GM21723 (cell line): ENCODE results near the gene MUC5AC.
"Not testable (repeated sequence)": the region's sequence is repeated elsewhere in the genome, so short reads cannot be mapped to it uniquely, and the experiment has no call there.

ENCODE experiments used
- ATAC-seq: cut with Tn5 transposase; IDR thresholded peaks from one replicate; pipeline ENCODE4 v1.9.1; 2021; ENCODE audit warnings: mild to moderate bottlenecking, moderate library complexity; ENCODE audit not compliant: unreplicated experiment

MUC5AC gene

DNA sequence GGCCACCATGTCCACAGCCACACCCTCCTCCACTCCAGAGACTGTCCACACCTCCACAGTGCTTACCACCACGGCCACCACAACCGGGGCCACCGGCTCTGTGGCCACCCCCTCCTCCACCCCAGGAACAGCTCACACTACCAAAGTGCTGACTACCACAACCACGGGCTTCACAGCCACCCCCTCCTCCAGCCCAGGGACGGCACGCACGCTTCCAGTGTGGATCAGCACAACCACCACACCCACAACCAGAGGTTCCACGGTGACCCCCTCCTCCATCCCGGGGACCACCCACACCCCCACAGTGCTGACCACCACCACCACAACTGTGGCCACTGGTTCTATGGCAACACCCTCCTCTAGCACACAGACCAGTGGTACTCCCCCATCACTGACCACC lies 86.8 kb downstream of the MUC5AC start:
- ATAC-seq: not testable (repeated sequence)

DNA sequence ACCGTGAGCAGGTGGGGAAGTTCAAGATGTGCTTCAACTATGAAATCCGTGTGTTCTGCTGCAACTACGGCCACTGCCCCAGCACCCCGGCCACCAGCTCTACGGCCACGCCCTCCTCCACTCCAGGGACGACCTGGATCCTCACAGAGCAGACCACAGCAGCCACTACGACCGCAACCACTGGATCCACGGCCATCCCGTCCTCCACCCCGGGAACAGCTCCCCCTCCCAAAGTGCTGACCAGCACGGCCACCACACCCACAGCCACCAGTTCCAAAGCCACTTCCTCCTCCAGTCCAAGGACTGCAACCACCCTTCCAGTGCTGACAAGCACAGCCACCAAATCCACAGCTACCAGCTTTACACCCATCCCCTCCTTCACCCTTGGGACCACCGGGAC lies 88.0 kb downstream of the MUC5AC start:
- not testable (repeated sequence) for ATAC-seq

DNA sequence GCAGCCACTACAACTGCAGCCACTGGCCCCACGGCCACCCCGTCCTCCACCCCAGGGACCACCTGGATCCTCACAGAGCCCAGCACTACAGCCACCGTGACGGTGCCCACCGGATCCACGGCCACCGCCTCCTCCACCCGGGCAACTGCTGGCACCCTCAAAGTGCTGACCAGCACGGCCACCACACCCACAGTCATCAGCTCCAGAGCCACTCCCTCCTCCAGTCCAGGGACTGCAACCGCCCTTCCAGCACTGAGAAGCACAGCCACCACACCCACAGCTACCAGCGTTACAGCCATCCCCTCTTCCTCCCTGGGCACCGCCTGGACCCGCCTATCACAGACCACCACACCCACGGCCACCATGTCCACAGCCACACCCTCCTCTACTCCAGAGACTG lies 88.5 kb downstream of the MUC5AC start:
- ATAC-seq: not testable (repeated sequence)

DNA sequence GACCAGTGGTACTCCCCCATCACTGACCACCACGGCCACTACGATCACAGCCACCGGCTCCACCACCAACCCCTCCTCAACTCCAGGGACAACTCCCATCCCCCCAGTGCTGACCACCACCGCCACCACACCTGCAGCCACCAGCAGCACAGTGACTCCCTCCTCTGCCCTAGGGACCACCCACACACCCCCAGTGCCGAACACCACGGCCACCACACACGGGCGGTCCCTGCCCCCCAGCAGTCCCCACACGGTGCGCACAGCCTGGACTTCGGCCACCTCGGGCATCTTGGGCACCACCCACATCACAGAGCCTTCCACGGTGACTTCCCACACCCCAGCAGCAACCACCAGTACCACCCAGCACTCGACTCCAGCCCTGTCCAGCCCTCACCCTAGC lies 89.3 kb downstream of the MUC5AC start:
- not testable (repeated sequence) for ATAC-seq

DNA sequence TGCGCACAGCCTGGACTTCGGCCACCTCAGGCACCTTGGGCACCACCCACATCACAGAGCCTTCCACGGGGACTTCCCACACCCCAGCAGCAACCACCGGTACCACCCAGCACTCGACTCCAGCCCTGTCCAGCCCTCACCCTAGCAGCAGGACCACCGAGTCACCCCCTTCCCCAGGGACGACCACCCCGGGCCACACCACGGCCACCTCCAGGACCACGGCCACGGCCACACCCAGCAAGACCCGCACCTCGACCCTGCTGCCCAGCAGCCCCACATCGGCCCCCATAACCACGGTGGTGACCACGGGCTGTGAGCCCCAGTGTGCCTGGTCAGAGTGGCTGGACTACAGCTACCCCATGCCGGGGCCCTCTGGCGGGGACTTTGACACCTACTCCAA lies 91.2 kb downstream of the MUC5AC start:
- not testable (repeated sequence) for ATAC-seq

DNA sequence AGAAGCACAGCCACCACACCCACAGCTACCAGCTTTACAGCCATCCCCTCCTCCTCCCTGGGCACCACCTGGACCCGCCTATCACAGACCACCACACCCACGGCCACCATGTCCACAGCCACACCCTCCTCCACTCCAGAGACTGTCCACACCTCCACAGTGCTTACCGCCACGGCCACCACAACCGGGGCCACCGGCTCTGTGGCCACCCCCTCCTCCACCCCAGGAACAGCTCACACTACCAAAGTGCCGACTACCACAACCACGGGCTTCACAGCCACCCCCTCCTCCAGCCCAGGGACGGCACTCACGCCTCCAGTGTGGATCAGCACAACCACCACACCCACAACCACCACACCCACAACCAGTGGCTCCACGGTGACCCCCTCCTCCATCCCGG lies 92.7 kb downstream of the MUC5AC start:
- not testable (repeated sequence) for ATAC-seq
